Measurements from ENCODE around the gene KCNK15. TPM values are rescaled to one million over a fixed set of nuclear protein-coding genes. Genes with fewer than 3 reads are reported as not detected.

KCNK15 gene
- total RNA-seq, 1 donor from 2014 or later: 0.21 TPM

- no peak overlapping the region for H3K27ac ChIP-seq
- no peaks in the 10 kb centered on the region for H3K79me2 ChIP-seq (ENCODE audit: low read depth)
- H3K27me3 ChIP-seq: peaks cover 25% of the 10 kb centered on the region
- Mint-ChIP-seq H3K36me3 (no peaks in the 10 kb centered on the region), H3K4me1 (peaks cover 1% of the 10 kb centered on the region), H3K27me3 (ENCODE audit: insufficient read depth, low read depth) (peaks cover 12% of the 10 kb centered on the region), H3K9me3 (no peaks in the 10 kb centered on the region), H3K4me3 (no peak overlapping the region), H3K27ac (no peak overlapping the region)
- no peaks in the 10 kb centered on the region for H3K4me1 ChIP-seq
- H3K4me2 ChIP-seq: no peak overlapping the region
- no peak overlapping the region for H3K4me3 ChIP-seq
- no peak overlapping the region for H3K9ac ChIP-seq
- H2AFZ ChIP-seq (replicated peaks): no peak overlapping the region
- no peak for DNase-seq (ENCODE audit: low spot score)
- TF ChIP-seq EZH2phosphoT487 (IDR thresholded peaks at IDR 0.05) (no peak), EZH2 (IDR thresholded peaks at IDR 0.05) (no peak), CTCF (IDR thresholded peaks at IDR 0.05) (no peak)
- no peaks in the 10 kb centered on the region for H4K20me1 ChIP-seq (ENCODE audit: low read depth)
- H3F3A ChIP-seq (ENCODE audit: low read depth): peaks cover 6% of the 10 kb centered on the region
- H3K9me3 ChIP-seq (ENCODE audit: low read depth): no peaks in the 10 kb centered on the region
- H3K36me3 ChIP-seq: no peaks in the 10 kb centered on the region
Measured at GRCh38 chr20:44752099-44752931, 6.7 kb downstream of the KCNK15 start.

DNA sequence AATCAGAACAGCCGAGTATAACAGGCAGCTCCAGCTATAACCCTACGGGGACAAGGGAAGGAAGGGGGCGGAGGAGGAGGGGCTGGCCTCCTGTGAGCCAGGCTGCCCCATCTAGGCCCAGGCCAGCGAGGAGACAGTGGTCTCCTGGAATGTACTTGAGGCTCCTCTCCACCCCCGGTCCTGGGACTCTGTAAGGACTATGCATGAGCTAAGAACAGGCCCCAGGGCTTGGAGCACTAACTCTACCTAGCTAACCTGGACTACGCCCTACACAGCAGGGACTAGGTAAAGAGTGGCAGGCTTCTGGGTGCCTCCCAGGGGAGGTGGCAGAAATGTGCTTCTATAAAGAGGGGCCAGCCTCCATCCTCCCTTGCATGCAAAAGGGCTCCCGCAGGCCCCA, 8.9 kb downstream of the KCNK15 start:
- no peaks in the 10 kb centered on the region for H3K36me3 Mint-ChIP-seq
- no peak for DNase-seq (ENCODE audit: low spot score)

DNA sequence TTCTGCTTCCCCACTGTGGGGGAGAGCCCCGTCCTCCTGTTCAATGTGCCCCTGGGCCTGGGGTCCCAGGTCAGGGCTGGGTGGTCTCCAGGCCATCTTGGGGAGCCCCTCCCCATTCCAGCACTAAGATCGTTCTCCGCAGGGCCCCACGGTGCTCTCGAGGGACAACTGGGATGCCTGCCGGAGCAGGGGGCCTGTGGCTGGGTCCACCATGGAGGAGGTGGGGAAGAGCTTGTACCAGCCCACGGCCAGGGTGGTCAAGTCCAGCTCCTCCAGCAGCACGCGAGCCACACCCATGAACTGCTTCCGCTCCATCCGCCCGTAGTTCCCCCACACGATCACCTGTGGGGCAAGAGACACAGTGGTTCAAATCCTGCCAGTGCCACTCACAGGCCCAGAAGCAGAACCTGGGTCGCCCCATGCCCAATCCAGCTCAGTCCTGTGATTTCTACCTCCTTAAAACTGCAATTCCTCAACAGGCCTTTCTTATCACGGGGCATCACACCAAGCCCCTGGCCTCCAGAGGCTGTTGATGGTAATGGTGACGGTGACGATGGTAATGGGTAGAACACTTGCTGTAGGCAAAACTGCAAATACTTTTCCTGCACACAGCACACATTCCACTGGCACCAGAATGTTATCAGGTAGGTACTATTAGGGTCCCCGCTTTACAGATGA, 10.5 kb downstream of the KCNK15 start:
- TF ChIP-seq EZH2 (IDR thresholded peaks at IDR 0.05) (no peak), CTCF (IDR thresholded peaks at IDR 0.05) (no peak), EZH2phosphoT487 (IDR thresholded peaks at IDR 0.05) (no peak)

More for the DNA sequence above, 8.9 kb downstream of the KCNK15 start:
- Histone ChIP-seq H3F3A (ENCODE audit: low read depth) (no peaks in the 10 kb centered on the region), H2AFZ (replicated peaks) (no peak overlapping the region), H3K4me2 (no peak overlapping the region), H3K9ac (no peak overlapping the region), H3K4me3 (no peak overlapping the region), H3K36me3 (no peaks in the 10 kb centered on the region), H3K27ac (no peak overlapping the region), H3K9me3 (ENCODE audit: low read depth) (no peaks in the 10 kb centered on the region), H3K79me2 (ENCODE audit: low read depth) (no peaks in the 10 kb centered on the region), H3K27me3 (peaks cover 15% of the 10 kb centered on the region), H4K20me1 (ENCODE audit: low read depth) (no peaks in the 10 kb centered on the region), H3K4me1 (no peaks in the 10 kb centered on the region)
- TF ChIP-seq EZH2phosphoT487 (IDR thresholded peaks at IDR 0.05) (no peak), CTCF (IDR thresholded peaks at IDR 0.05) (no peak), EZH2 (IDR thresholded peaks at IDR 0.05) (no peak)
- H3K9me3 Mint-ChIP-seq: no peaks in the 10 kb centered on the region
- peaks cover 3% of the 10 kb centered on the region for H3K4me1 Mint-ChIP-seq
- H3K27ac Mint-ChIP-seq: no peak overlapping the region
- H3K27me3 Mint-ChIP-seq (ENCODE audit: insufficient read depth, low read depth): peaks cover 12% of the 10 kb centered on the region
- no peak overlapping the region for H3K4me3 Mint-ChIP-seq

More for the DNA sequence above, 10.5 kb downstream of the KCNK15 start:
- no peak overlapping the region for H2AFZ ChIP-seq (replicated peaks)
- Mint-ChIP-seq H3K4me1 (peaks cover 3% of the 10 kb centered on the region), H3K27me3 (ENCODE audit: insufficient read depth, low read depth) (peaks cover 16% of the 10 kb centered on the region), H3K9me3 (no peaks in the 10 kb centered on the region), H3K27ac (no peak overlapping the region), H3K4me3 (no peak overlapping the region), H3K36me3 (no peaks in the 10 kb centered on the region)
- H3K36me3 ChIP-seq: no peaks in the 10 kb centered on the region
- H3K79me2 ChIP-seq (ENCODE audit: low read depth): no peaks in the 10 kb centered on the region
- no peak overlapping the region for H3K27ac ChIP-seq
- no peaks in the 10 kb centered on the region for H4K20me1 ChIP-seq (ENCODE audit: low read depth)
- H3K4me3 ChIP-seq: no peak overlapping the region
- DNase-seq (ENCODE audit: low spot score): no peak
- no peaks in the 10 kb centered on the region for H3F3A ChIP-seq (ENCODE audit: low read depth)
- H3K9me3 ChIP-seq (ENCODE audit: low read depth): no peaks in the 10 kb centered on the region
- no peaks in the 10 kb centered on the region for H3K4me1 ChIP-seq
- H3K4me2 ChIP-seq: no peak overlapping the region
- no peak overlapping the region for H3K9ac ChIP-seq
- H3K27me3 ChIP-seq: peaks cover 14% of the 10 kb centered on the region

All from neural progenitor cell (in vitro differentiated cells).